Central memory CD8-positive, alpha-beta T cell (primary cell): ENCODE measurements around the gene GPR162.
"Not testable (repeated sequence)": the region's sequence is repeated elsewhere in the genome, so short reads cannot be mapped to it uniquely, and the experiment has no call there.

Source experiments
- ATAC-seq: fragments of 150-1000 bp; cut with Tn5 transposase; replicated peaks from 2 replicates; pipeline ENCODE4 v1.10.0; 2022; ENCODE audit warnings: mild to moderate bottlenecking, moderate FRiP score, moderate number of reproducible peaks; ENCODE audit not compliant: poor library complexity, severe bottlenecking; ENCODE audit errors: extremely low read depth
- DNase-seq, 2 donors: peaks; one replicate each; pipeline ENCODE4 v3.0.0; 2021; ENCODE audit warnings: low spot score in 2 of 2
- H3K27ac Mint-ChIP-seq: one replicate; pipeline ENCODE4 v1.8.0; 2022; ENCODE audit warnings: low read depth, mild to moderate bottlenecking, moderate library complexity, mixed read lengths
- H3K27me3 Mint-ChIP-seq: one replicate; pipeline ENCODE4 v1.8.0; 2022; ENCODE audit warnings: mixed read lengths
- H3K36me3 Mint-ChIP-seq: one replicate; pipeline ENCODE4 v1.8.0; 2022; ENCODE audit warnings: mild to moderate bottlenecking, moderate library complexity, mixed read lengths; ENCODE audit not compliant: insufficient read depth
- H3K4me1 Mint-ChIP-seq: one replicate; pipeline ENCODE4 v1.8.0; 2022; ENCODE audit warnings: mixed read lengths
- H3K4me3 Mint-ChIP-seq: one replicate; pipeline ENCODE4 v1.8.0; 2022; ENCODE audit warnings: mild to moderate bottlenecking, moderate library complexity, mixed read lengths
- H3K9me3 Mint-ChIP-seq: one replicate; pipeline ENCODE4 v1.8.0; 2022; ENCODE audit warnings: mixed read lengths

The GPR162 gene

GRCh38 chr12:6872073-6873048, 50.7 kb downstream of the GPR162 start:
- ATAC-seq (peak; percentile 42), DNase-seq (peak; percentile 74 to 90)
- H3K27me3 Mint-ChIP-seq: no peaks in the 10 kb centered on the region
- H3K4me3 Mint-ChIP-seq: peak overlapping the region; percentile 92
- peaks cover 26% of the 10 kb centered on the region for H3K36me3 Mint-ChIP-seq
- no peaks in the 10 kb centered on the region for H3K9me3 Mint-ChIP-seq
- peak overlapping the region; percentile 79 for H3K27ac Mint-ChIP-seq
- H3K4me1 Mint-ChIP-seq: peaks cover 64% of the 10 kb centered on the region

- peaks cover 21% of the 10 kb centered on the region for H3K36me3 Mint-ChIP-seq
- no peaks in the 10 kb centered on the region for H3K9me3 Mint-ChIP-seq
- H3K4me3 Mint-ChIP-seq: peak within 1 kb of the TSS; percentile 92
- DNase-seq (peak; percentile 97), ATAC-seq (peak; percentile 87)
- peak within 1 kb of the TSS; percentile 79 for H3K27ac Mint-ChIP-seq
- no peaks in the 10 kb centered on the region for H3K27me3 Mint-ChIP-seq
- peaks cover 60% of the 10 kb centered on the region for H3K4me1 Mint-ChIP-seq
Measured at GRCh38 chr12:6873094-6874014, 51.7 kb downstream of the GPR162 start, which contains the start of gene SPSB2. Gene SPSB2 (minus strand): TSS chr12:6873303. CDS start chr12:6872901, 402 bp downstream.

GRCh38 chr12:6874015-6874368, 52.4 kb downstream of the GPR162 start:
- not testable (repeated sequence) for ATAC-seq, H3K27me3 Mint-ChIP-seq, DNase-seq, H3K9me3 Mint-ChIP-seq
- H3K4me1 Mint-ChIP-seq: peaks cover 54% of the 10 kb centered on the region
- peaks cover 20% of the 10 kb centered on the region for H3K36me3 Mint-ChIP-seq
- peak overlapping the region; percentile 92 for H3K4me3 Mint-ChIP-seq
- H3K27ac Mint-ChIP-seq: peak overlapping the region; percentile 79
